Measurements from ENCODE around the gene LYPLAL1.

LYPLAL1 gene

DNA sequence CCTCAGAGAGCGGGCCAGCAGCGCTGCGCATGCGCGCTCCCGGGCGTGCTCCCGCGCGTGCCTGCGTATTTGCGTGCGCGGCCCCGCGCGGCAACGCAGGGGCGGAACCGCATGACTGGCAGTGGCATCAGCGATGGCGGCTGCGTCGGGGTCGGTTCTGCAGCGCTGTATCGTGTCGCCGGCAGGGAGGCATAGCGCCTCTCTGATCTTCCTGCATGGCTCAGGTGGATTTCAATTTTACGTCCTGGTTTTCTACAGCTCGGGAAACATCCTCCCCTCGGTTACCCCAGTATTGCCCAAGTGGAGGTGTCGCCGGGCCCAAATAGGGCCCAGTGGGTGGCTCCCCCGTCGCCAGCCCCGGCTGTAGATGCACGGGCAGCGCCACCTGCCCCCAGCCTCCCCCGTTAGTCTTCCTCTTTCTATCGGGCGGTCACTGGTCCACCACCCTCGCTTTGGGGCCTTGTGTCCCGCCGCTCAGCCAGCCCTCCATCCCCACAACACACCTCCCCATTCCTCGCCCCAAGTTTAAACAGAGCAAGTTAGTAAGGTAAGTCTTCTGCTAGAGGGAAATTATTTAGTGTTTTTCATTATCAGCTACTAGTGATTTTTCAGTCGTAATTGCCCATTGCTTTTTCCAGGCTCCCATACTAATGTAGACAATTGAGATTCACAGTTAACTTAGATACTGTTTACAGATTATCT is at the start of gene LYPLAL1:
TSS of gene LYPLAL1 (plus strand) at position 121 of the 702 bp plus-strand sequence. CDS start at position 134, 13 bp downstream.
- peak; percentile 78 for DNase-seq

DNA sequence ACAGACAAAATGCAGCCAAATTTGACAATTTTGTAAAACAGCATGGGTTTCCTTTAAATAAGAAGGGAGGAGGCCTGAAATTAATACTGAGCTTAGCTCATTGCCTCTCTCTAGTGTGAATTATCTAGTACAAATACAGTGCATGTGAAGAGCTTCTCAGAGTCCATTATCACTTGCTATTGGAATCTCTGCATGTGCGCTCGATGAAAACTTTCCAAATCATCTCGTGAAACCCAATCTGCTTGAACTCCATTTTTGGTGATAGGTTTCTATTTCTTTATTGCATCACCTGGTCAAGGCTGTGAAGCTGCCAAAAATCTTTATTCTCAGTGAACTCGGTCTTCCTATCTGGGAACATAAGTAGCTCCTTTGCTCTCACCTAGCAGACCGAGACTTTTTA is 49.5 kb upstream of the LYPLAL1 start:
- no peak for DNase-seq

DNA sequence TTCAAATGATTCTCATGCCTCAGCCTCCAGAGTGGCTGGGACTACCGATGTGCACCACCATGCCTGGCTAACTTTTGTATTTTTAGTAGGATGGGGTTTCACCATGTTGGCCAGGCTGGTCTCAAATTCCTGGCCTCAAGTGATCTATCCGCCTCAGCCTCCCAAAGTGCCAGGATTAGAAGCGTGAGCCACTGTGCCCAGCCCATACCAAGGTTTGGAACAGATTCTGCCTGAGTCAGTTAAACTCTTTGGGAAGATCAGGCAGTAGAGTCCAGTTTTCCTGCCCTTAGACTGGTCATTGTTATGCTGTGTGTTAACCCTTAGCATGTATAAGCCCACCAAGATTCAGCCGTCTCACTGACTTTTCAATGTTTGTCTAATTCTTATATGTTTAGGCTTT is 48.3 kb upstream of the LYPLAL1 start:
- no peak for DNase-seq

DNA sequence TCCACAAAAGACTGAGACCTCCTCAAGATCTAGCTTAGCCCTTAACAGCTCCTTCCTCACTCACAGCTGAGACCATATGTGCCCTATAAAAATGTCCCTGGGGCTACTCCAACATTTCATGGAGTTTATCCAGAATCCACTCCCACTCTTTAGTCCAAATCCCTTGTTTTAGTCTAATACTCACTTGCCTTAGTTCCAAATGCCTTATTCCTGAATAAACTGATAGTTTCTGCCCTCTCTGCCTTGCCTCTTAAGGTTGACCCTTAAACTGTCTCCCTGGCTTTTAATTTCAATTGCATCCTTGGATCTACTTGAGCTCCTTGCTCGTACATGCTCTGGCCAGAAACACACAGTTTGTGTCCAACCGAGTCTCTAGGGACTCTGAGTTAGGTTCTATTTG is 47.3 kb upstream of the LYPLAL1 start:
- no peak for DNase-seq

DNA sequence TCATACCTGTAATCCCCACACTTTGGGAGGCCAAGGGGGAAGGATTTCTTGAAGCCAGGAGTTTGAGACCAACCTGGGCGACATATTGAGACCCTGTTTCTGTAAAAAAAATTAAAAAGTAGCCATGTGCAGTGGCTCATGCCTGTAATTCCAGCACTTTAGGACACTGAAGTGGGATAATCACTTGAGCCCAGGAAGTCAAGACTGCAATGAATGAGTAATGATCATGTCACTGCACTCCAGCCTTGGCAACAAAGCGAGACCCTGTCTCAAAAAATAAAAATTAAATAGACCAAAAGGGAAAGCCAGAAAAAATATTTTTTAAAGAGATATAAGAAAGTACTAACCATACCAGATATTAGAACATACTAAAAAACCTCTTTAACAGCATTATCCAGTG is 44.7 kb upstream of the LYPLAL1 start:
- DNase-seq: no peak

DNA sequence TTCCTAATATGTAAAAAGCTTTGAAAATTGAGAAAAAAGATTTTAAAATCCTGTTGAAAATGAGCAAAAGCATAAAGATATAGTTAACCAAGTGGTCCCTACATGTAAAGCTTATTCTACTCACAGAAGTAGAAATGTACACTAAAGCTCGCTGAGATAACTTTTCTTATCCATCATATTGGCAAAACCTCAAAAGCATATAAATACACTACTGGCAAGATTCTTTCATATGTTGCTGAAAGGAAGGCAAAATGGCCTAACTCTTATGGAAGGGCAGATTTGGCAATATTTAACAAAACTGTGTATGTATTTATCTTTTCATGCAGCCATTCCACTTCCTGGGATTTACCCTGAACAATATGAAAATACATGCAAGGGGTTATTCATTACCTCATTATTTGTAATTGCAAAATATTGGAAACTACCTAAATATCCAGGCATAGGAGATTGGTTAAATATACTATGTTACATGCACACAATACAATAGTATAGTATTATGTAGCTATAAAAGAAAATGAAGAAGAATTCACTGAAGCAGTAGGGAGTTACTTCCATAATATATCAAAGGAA is 43.2 kb upstream of the LYPLAL1 start:
- no peak for DNase-seq

DNA sequence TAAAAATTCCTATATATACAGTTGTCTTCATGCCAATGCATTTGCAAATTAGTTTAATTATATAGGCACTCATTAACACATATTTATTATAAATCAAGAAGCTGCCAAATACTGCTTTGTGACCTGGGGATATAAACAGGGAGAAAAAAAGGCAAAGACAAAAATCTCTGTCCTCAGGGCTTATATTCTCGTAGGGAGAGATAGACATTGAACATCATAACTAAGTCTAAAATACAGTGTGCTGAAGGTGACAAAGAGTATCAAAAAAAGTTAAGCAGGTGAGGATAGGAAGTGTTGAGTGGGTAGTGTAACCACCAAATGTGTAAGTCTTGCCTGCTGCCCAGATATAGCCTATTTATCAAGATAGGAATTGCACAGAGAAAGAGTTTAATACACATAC is 40.7 kb upstream of the LYPLAL1 start:
- no peak for DNase-seq

DNA sequence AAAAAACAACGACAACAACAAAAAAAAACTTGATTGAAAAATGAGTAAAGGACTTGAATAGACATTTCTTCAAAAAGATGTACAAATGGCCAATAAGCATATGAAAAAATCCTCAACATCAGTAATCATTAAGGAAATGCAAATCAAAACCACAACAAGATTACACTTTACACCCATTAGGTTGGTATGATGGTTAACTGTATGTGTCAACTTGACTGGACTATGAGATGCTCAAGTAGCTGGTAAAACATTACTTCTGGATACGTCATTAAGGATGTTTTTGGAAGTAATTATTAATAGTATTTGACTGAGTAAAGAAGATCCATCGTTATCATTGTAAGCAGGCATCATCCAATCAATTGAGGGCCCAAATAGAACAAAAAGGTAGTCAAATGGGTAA is 34.9 kb upstream of the LYPLAL1 start:
- no peak for DNase-seq

DNA sequence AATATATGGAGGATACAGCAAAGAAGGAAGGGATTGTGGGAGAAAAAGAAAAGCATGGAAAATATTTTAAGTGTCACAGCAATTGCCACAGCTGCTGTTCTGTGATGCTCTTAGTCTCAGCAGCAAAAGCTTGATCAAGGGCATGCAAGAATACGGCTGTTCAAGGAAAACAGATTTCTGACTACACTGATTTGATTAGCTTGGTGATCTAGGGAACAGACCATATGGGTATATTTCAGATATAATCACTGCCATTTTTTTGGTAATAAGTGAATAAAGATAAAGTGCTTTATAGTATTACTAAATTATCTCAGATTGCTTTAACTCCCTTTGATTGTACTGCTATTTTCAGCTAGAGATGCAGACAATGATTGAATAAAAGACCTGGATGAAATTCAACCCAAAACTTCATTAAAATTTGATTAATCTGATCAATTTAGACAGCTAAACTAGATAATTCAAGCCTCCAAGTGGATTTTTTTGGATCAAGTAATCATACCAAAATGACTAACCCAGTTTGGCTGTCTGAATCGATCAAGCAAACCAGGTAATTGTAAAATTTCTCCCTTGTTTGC is 33.3 kb upstream of the LYPLAL1 start:
- DNase-seq: no peak

DNA sequence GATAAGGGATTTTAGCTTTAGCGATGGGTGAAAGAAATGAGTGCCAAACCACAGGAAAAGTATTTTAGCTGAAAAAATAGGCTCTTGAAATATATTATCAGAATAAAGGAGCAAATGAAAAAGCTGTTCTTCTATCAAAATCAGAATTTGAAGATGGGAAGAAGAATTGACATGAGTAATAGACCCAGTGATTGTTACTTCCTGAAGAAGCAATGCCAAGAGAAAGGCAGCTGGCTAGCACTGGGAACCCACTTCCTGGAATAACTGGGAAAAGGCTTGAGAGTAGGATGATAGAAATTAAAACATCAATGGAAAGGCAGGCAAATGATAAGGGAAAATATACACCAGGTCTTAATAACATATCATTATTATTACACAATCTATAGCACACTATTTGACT is 29.9 kb upstream of the LYPLAL1 start:
- no peak for DNase-seq

DNA sequence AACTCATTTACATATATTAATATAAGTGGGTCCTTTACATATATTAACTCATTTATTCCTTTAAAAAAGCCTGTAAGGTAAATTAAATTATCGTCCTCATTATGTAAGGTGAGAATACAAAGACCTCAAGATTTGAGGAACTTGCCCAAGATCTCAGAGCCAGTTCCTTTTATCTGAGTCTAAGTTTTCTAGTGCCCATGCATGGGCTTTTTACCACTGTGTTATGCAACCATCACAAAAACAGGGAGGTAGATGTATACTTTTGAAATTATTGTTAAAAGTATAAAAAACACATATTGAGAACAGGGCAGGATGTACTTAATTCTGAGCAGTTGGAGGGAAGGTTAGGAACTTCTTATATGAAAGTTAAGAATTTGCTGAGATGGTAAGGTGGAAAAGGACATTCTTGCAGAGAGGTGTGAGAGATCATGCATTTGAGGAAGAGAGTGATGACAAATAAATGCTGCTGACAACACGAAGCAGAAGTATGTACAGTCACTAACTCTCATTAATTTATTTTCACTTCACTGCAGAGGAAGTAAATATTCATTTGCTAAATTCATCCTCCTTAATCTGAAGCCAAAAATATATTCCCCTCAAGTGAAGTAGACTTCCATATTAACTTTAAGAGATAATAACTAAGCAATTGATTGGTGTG is 28.9 kb upstream of the LYPLAL1 start:
- no peak for DNase-seq

DNA sequence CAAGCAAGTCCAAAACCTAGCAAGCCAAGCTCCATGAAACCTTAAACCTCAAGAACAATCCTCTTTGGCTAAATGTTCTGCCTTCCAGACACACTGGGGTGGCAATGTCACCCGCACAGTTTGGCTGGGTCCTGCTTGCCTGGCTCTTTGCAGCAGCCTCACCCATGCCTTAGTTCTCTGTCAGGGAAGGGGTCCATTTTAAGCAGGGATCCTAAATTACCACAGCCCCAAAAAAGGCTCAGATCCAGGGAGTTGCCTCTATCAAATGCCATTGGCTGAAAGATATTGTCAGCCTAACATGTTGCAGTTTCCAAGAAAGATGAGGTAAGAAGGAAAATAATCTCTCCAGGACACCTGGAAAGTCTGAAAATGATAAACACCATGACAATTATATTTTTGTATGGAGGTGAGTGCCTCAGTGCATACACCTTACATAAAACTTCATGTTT is 26.1 kb upstream of the LYPLAL1 start:
- DNase-seq: no peak

DNA sequence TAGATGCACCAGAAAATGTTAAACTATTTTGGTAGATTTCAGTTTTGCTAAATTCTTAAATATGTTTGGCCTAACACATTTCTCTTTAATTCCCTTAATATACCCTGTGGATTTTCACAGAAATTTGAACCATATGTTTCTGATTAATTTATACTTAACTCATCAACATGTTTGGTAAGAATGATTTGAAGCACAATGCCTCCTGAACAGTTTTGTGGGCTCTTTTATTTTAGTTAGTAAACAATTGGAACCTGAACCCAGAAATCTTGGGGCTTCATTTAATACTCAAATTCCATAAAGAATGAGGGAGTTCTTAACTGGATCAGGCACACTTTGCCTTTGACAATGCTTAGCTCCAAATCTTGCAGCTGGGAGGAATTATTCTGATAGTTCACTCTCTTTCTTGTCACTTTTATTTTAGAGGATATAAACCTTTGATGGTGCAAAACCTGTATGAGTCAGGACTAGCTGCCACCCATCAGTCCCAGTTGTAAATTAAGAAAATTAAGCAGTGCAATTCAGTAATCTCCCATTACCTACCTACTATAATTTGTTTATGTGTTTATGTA is 24.6 kb upstream of the LYPLAL1 start:
- no peak for DNase-seq

DNA sequence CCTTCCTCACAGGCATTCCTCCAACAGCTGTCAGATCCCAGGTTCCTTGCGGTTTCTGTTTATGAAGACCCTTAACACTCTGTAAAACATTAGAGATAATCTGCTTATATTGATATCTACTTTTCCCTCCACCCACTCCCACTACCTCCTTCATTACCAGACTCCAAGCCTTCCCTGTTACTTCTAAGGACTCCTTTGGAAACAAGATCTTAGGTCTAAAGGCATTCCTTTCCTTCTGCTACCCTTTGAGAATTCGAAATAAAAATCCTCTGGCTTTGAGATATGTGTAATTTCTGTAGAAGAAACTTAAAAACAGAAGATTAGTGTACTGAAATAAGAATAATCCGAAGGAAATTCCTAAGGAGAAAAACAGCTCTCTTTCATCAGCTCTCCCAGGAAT is 23.7 kb upstream of the LYPLAL1 start:
- DNase-seq: no peak

DNA sequence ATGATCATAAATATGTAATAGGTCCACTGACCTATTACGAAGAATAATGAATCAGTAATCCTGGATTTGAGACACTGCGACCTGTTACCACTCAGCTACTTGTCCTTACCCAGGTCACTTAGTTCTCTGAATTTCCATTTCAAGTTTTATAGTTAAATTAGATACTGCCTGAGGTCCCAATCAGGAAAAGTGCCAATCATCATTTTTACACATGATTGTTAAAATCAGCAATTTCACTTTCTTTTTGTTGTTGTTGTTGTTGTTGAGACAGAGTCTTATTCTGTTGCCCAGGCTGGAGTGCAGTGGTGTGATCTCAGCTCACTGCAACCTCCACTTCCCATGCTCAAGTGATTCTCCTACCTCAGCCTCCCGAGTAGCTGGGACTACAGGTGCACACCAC is 22.8 kb upstream of the LYPLAL1 start:
- DNase-seq: no peak

DNA sequence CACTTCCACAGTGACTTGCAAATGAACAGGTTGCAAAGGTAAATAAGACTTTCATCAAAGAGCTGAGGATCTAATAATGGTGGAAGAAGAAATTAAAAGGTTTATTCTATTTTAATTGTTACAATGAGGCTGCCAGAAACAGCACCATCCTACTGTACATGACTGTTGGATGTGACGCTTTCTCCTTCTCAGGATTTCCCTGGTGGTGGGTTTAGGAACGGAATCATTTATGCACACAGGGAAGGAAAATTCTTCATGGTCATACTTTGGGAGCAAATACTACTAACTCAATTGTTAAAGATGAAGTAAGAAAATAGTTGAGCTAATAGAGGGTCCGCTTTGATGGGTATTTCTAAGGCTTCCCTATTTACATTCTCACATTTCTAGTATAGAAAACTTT is 22.2 kb upstream of the LYPLAL1 start:
- DNase-seq: no peak

DNA sequence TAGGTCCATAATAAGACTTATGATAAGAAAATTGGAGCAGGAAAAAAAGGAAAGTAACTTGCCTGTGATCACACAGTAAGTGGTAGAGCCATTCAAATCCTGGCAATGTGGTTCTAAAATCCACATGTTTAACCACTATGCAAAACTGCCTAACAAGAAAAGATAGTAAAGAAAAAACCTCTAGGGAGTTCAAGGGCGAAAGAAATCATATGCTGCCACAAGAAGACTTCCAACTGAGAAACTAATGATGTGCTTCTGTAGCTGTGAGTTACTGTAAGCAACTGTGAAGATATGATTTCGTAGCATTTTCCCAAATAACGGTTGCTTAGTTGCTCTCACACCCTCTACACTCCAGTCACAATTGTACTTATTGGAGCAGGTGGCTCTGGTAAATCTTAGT is 20.9 kb upstream of the LYPLAL1 start:
- DNase-seq: no peak

DNA sequence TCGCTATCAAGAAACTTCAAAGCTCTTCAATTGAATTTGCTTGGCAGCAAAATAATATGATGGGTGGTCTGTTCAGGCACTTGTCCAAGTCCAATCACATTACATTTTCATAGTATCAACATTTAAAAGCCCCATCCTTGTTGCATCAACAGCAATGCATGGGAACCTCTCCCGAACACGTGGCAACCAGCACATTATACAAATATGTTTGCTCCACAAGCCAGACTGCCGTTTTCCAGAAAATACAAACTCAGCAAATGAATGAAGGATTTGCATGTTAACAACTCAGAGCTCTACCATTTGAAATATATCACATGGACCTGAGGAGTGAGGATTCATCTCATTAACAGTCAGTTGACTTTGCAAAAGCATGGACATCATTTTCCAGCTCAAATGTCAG is 20.0 kb upstream of the LYPLAL1 start:
- DNase-seq: no peak

DNA sequence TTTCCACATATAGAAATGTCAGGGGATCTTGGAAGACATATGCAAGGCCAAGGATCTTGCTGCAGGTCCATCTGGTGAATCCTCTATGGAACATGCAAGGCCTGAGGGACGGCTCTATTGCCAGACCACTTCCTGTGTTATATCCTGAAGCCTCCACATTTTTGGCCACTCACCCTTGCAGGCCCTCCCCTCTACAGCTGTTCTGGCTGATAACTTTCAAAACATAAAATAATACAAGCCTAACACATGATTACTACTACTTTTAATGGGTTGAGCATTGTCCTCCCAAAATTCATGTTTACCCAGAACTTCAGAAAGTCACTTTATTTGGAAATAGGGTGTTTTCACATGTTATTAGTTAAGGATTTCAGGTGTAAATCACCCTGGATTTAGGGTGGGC is 18.5 kb upstream of the LYPLAL1 start:
- no peak for DNase-seq

DNA sequence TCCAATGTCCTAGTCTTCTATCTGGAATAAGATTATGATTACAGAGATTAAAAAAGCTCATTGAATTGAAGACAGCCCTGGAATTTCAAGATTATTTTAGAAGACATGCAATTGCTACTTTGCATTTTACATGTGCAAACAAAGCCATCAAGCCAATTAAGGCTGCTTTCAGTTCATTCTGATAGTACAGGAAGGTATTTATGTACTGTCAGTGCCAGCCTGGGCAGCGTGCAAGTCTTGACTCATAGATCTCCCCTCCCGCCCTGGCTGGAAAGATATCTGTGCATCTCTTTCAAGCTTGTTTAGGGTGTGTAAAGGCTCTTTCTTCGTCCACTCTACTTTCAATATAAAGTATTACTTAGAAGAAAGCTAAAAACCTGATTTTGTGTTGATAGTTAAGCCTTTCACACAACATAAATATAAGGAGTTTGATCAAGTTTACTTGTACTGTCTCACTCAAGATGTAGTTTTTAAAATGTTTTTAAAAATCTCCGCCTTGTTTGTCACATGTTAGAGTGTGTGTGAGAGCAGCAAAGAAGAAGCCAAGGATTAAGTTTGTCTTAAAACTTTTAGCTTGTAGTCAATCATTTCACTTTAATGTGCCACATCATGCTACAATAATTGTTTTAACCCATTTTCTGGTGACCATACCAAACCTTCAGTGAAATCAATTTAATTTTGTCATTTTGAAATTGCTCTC is 13.6 kb upstream of the LYPLAL1 start:
- no peak for DNase-seq

DNA sequence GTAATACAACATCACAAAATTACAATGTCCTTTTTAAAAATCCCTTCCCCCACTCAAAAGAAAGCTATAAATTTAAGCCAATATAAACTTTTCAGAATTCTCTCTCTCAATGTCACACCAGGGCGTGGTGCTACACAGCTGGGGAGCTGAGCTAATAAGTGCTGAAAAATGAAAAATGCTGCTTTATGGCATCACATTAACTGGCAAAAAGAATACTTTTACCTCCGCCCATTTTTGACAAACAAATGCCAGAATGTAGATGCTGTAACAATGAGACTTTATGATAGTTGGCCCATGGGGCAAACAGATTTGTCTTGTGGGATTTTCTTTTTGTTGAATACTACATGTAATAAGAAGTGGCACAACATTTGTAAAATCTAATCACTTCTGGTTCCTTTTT is 12.7 kb upstream of the LYPLAL1 start:
- DNase-seq: no peak

DNA sequence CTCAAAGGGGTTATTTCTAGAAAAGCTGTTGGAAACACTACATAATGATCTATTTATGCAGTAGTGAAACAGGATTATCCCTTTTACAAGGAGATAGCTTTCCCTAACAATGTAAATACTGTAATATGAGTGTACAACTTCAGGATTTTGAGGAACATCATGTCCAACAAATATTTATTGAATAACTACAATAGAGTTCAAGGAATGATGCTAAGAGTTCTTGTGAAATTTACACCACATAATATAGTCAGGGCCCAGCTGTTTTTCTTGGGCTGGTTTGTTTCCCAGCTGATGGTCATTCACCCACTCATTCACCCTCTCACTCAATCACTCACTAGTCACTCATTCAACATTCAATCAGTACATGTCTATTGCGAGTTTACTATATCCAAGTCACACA is 12.3 kb upstream of the LYPLAL1 start:
- no peak for DNase-seq

DNA sequence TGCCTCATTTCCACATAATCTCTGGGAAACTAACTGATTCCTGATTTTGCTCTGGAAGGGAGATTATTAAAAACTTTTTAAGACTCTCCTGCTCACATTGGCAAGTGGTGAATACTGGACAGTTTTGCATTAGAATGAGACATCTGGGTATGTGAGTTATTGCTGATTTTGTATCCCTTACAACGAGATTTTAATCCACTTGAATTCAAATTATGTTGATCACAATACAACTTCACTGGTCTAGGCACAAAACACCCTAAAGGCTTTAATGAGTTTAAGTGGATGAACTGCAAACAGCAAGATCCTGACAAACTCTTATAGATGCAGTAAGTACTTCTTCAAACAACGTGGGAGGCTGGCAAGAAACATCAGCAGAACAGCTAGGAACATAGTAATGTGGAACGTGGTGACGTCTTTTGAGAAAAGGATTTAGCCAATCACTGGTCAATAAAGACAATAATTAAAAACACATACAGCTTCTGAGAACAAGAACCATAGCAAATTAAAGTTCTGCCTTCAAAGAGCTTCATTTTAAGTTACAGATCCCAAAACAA is 10.2 kb upstream of the LYPLAL1 start:
- DNase-seq: no peak
